Tibial nerve (tissue), 3 donors: ENCODE measurements around the gene TBPL2.

Source experiments
- POLR2A ChIP-seq, 2 donors: fragments of 450-650 bp; IDR thresholded peaks; one replicate each; pipeline ENCODE4 v1.6.1; 2017; ENCODE audit warnings: antibody characterized with exemption in 2 of 2, mild to moderate bottlenecking in 2 of 2, moderate library complexity in 2 of 2
- TF ChIP-seq, protein P1 (sequence below), 5 experiments: fragments of 200-600 bp in 3 of 5; fragments of 450-650 bp in 2 of 5; sonication (generic) in 3 of 5; IDR thresholded peaks; one replicate each; pipeline ENCODE4 v1.5.1; 2016 to 2019; ENCODE audit warnings: antibody characterized with exemption in 5 of 5, mild to moderate bottlenecking in 3 of 5, moderate library complexity in 2 of 5

- TF ChIP-seq, protein P1, sequence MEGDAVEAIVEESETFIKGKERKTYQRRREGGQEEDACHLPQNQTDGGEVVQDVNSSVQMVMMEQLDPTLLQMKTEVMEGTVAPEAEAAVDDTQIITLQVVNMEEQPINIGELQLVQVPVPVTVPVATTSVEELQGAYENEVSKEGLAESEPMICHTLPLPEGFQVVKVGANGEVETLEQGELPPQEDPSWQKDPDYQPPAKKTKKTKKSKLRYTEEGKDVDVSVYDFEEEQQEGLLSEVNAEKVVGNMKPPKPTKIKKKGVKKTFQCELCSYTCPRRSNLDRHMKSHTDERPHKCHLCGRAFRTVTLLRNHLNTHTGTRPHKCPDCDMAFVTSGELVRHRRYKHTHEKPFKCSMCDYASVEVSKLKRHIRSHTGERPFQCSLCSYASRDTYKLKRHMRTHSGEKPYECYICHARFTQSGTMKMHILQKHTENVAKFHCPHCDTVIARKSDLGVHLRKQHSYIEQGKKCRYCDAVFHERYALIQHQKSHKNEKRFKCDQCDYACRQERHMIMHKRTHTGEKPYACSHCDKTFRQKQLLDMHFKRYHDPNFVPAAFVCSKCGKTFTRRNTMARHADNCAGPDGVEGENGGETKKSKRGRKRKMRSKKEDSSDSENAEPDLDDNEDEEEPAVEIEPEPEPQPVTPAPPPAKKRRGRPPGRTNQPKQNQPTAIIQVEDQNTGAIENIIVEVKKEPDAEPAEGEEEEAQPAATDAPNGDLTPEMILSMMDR (IDR thresholded peaks at IDR 0.05): no peak
- TF ChIP-seq POLR2A (IDR thresholded peaks at IDR 0.05): no peak
Measured at GRCh38 chr14:55477680-55478079, 37.3 kb upstream of the TBPL2 start.
